K562 (cell line): ENCODE results near the gene KCND2. TPM values are rescaled to one million over a fixed set of nuclear protein-coding genes. Genes with fewer than 3 reads are reported as not detected.

Source experiments
- polyA plus RNA-seq, 8 experiments: library from polyadenylated mRNA; depleted of rRNA in 4 of 8; stranded (reverse) in 5 of 8; unstranded in 3 of 8; fragments of >200 nt; fragmentation: Nextera tagmentation in 2 of 8; fragmentation: Illumina TruSeq in 1 of 8; extraction: Ambion mirVana in 2 of 8; extraction: Trizol in 1 of 8; gene quantifications; 2 replicates each; pipeline versions ENCODE4 v1.2.1 to v1.2.3, GENCODE V29; 2011 to 2014; ENCODE audit warnings: inconsistent platforms in 1 of 8, missing spikeins in 1 of 8
- total RNA-seq, 7 experiments: library from RNA; depleted of rRNA in 6 of 7; stranded (reverse); fragments of >200 nt in 6 of 7; fragmentation: Illumina TruSeq in 2 of 7; extraction: Trizol in 2 of 7; gene quantifications; 2 replicates each; pipeline versions ENCODE4 v1.2.1 to v1.2.3, GENCODE V29; 2011 to 2021; ENCODE audit warnings: low replicate concordance in 1 of 7
- TF ChIP-seq, protein P1 (sequence below): fragments of 450-650 bp; IDR thresholded peaks from 2 replicates; pipeline ENCODE4 v1.6.1; 2016; ENCODE audit warnings: mild to moderate bottlenecking, moderate library complexity
- TF ChIP-seq, protein P2 (sequence below): fragments of 450-650 bp; IDR thresholded peaks from 2 replicates; pipeline ENCODE4 v1.6.1; 2016

The KCND2 gene
- total and polyA plus RNA-seq, 9 of the 15 experiments (the other 6 are each of a cell fraction or from before 2014, with no cell fraction given), result 0.03 to 0.12 TPM; not detected in 7

GRCh38 chr7:120733143-120733542 lies 460.2 kb downstream of the KCND2 start (continued):
- TF ChIP-seq, protein P1, sequence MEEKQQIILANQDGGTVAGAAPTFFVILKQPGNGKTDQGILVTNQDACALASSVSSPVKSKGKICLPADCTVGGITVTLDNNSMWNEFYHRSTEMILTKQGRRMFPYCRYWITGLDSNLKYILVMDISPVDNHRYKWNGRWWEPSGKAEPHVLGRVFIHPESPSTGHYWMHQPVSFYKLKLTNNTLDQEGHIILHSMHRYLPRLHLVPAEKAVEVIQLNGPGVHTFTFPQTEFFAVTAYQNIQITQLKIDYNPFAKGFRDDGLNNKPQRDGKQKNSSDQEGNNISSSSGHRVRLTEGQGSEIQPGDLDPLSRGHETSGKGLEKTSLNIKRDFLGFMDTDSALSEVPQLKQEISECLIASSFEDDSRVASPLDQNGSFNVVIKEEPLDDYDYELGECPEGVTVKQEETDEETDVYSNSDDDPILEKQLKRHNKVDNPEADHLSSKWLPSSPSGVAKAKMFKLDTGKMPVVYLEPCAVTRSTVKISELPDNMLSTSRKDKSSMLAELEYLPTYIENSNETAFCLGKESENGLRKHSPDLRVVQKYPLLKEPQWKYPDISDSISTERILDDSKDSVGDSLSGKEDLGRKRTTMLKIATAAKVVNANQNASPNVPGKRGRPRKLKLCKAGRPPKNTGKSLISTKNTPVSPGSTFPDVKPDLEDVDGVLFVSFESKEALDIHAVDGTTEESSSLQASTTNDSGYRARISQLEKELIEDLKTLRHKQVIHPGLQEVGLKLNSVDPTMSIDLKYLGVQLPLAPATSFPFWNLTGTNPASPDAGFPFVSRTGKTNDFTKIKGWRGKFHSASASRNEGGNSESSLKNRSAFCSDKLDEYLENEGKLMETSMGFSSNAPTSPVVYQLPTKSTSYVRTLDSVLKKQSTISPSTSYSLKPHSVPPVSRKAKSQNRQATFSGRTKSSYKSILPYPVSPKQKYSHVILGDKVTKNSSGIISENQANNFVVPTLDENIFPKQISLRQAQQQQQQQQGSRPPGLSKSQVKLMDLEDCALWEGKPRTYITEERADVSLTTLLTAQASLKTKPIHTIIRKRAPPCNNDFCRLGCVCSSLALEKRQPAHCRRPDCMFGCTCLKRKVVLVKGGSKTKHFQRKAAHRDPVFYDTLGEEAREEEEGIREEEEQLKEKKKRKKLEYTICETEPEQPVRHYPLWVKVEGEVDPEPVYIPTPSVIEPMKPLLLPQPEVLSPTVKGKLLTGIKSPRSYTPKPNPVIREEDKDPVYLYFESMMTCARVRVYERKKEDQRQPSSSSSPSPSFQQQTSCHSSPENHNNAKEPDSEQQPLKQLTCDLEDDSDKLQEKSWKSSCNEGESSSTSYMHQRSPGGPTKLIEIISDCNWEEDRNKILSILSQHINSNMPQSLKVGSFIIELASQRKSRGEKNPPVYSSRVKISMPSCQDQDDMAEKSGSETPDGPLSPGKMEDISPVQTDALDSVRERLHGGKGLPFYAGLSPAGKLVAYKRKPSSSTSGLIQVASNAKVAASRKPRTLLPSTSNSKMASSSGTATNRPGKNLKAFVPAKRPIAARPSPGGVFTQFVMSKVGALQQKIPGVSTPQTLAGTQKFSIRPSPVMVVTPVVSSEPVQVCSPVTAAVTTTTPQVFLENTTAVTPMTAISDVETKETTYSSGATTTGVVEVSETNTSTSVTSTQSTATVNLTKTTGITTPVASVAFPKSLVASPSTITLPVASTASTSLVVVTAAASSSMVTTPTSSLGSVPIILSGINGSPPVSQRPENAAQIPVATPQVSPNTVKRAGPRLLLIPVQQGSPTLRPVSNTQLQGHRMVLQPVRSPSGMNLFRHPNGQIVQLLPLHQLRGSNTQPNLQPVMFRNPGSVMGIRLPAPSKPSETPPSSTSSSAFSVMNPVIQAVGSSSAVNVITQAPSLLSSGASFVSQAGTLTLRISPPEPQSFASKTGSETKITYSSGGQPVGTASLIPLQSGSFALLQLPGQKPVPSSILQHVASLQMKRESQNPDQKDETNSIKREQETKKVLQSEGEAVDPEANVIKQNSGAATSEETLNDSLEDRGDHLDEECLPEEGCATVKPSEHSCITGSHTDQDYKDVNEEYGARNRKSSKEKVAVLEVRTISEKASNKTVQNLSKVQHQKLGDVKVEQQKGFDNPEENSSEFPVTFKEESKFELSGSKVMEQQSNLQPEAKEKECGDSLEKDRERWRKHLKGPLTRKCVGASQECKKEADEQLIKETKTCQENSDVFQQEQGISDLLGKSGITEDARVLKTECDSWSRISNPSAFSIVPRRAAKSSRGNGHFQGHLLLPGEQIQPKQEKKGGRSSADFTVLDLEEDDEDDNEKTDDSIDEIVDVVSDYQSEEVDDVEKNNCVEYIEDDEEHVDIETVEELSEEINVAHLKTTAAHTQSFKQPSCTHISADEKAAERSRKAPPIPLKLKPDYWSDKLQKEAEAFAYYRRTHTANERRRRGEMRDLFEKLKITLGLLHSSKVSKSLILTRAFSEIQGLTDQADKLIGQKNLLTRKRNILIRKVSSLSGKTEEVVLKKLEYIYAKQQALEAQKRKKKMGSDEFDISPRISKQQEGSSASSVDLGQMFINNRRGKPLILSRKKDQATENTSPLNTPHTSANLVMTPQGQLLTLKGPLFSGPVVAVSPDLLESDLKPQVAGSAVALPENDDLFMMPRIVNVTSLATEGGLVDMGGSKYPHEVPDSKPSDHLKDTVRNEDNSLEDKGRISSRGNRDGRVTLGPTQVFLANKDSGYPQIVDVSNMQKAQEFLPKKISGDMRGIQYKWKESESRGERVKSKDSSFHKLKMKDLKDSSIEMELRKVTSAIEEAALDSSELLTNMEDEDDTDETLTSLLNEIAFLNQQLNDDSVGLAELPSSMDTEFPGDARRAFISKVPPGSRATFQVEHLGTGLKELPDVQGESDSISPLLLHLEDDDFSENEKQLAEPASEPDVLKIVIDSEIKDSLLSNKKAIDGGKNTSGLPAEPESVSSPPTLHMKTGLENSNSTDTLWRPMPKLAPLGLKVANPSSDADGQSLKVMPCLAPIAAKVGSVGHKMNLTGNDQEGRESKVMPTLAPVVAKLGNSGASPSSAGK, result no peak
- TF ChIP-seq, protein P2, sequence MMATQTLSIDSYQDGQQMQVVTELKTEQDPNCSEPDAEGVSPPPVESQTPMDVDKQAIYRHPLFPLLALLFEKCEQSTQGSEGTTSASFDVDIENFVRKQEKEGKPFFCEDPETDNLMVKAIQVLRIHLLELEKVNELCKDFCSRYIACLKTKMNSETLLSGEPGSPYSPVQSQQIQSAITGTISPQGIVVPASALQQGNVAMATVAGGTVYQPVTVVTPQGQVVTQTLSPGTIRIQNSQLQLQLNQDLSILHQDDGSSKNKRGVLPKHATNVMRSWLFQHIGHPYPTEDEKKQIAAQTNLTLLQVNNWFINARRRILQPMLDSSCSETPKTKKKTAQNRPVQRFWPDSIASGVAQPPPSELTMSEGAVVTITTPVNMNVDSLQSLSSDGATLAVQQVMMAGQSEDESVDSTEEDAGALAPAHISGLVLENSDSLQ, result 0 out of 2 replicates have a peak, but pooled peaks have one; percentile 18
